Measurements from ENCODE around the gene SERHL2.
"Not testable (repeated sequence)": the region's sequence is repeated elsewhere in the genome, so short reads cannot be mapped to it uniquely, and the experiment has no call there.

DNA sequence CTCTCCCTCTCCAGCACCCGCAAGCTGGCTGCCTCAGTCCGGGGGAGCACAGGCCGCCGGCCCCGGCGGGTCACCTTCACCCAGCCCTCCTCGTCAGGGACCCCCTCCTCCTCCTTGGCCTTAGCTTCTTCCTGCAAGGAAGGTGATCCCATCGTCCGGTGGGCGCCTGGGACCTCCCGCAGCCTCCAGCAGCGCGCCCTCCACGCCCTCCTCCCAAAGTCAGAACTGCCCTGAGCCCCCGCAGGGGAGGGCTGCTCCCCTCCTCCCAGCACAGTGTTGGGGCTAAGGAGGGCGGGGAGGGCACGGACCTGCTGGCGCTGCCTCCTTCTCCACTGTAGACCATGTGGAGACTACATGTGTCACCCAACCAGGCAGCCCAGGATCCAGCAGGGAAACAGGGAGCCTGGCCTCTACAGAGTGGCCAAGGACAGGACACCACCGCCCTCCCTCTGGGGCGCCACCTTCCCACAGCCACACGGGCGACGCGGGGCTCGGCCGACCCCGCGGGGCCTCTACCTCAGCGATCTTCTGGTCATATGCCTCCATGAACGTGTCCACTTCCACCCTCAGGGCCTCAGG is 22.3 kb downstream of the SERHL2 start:
- TF ChIP-seq, protein P1, sequence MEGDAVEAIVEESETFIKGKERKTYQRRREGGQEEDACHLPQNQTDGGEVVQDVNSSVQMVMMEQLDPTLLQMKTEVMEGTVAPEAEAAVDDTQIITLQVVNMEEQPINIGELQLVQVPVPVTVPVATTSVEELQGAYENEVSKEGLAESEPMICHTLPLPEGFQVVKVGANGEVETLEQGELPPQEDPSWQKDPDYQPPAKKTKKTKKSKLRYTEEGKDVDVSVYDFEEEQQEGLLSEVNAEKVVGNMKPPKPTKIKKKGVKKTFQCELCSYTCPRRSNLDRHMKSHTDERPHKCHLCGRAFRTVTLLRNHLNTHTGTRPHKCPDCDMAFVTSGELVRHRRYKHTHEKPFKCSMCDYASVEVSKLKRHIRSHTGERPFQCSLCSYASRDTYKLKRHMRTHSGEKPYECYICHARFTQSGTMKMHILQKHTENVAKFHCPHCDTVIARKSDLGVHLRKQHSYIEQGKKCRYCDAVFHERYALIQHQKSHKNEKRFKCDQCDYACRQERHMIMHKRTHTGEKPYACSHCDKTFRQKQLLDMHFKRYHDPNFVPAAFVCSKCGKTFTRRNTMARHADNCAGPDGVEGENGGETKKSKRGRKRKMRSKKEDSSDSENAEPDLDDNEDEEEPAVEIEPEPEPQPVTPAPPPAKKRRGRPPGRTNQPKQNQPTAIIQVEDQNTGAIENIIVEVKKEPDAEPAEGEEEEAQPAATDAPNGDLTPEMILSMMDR (IDR thresholded peaks at IDR 0.05): not testable (repeated sequence)
- TF ChIP-seq POLR2AphosphoS5, EP300, POLR2A (IDR thresholded peaks at IDR 0.05): not testable (repeated sequence)

Data from gastroesophageal sphincter (tissue), 3 donors.